GM19463 (cell line): ENCODE data around the gene GEMIN4.
"Not testable (repeated sequence)": the region's sequence is repeated elsewhere in the genome, so short reads cannot be mapped to it uniquely, and the experiment has no call there.

Source experiments
- ATAC-seq: cut with Tn5 transposase; IDR thresholded peaks from one replicate; pipeline ENCODE4 v1.9.1; 2021; ENCODE audit warnings: mild to moderate bottlenecking, moderate library complexity; ENCODE audit not compliant: unreplicated experiment

The GEMIN4 gene

DNA sequence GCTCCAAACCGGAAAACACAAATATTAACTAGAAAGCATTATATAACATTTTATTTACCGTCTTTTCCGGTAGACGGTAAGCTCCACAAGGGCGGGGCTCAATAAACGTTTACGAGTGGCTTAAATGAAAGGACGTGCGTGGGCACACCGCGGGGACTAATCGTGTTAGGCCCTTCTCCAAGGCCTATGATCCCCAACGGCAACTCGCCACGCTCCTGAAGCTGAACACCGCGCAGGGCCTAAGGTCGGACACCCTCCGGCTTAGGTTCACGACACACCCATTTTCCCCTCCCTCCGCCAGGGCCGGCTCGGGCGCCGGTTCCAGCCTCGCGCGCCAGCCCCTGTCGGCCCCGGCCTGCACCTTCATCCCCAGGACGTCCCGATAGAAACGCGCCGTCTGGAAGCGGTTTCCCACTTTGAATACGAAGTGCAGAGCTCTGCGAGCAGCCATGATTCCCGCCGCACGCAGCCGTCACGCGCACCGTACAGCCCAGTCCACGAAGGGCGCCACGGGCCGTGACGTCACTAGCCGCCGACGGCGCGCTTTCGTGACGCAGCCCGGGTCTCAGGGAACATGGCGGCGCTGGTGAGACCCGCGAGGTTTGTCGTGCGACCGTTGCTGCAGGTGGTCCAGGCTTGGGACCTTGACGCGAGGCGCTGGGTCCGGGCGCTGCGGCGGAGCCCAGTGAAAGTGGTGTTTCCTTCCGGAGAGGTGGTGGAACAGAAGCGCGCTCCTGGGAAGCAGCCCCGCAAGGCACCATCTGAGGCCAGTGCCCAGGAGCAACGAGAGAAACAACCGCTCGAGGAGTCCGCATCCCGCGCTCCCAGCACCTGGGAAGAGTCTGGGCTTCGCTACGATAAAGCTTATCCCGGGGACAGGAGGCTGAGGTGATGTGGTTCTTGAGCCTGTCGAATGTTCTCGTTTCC is 30.0 kb upstream of the GEMIN4 start, which contains the start of the genes GLOD4 and MRM3:
Gene GLOD4 (minus strand): TSS at position 476 of the 927 bp plus-strand sequence. CDS start 25 bp downstream, at position 451.
Gene MRM3 (plus strand): TSS at position 549 of the 927 bp plus-strand sequence. CDS start 26 bp downstream, at position 575.
- ATAC-seq = peak; percentile 92

DNA sequence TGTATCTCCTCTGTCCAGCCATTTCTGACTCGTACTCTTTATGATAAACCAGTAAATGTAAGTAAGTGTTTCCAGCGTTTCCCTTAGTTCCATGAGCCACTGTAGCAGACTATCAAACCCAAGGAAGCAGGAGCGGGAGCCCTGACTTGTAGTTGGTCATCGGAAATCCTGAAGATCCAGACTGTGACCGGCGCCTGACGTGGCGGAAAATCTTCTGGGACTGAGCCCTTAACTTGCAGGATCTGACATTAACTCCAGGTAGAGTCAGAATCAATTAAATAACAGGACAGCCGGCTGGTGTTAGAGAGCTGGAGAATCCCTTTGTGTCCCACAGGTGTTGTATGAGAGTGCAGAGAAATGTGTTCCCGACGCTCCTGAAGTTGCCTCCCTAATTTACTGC is 26.0 kb upstream of the GEMIN4 start:
- no peak for ATAC-seq

GRCh38 chr17:774313-774584 is 22.2 kb upstream of the GEMIN4 start:
- ATAC-seq = no peak

GRCh38 chr17:773467-774312 is 21.6 kb upstream of the GEMIN4 start:
- ATAC-seq = no peak

DNA sequence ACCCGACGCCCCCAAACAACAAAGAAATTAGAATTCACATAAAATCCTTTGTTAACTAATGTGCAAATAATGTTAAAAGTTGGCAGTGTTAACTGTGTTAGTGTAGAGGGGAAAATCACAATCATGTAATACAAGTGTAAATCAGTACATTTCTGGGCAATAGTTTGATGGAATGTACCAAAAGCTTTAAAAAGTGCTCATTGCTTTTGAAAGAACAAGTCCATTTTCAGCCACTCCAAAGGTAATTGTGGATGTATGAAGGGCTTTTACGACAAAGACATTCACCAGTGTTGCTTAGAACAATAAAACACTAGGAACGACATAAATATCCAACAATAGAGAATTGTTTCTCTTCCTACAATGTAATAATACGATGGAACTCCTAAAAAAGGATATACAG is 21.0 kb upstream of the GEMIN4 start:
- ATAC-seq = no peak

DNA sequence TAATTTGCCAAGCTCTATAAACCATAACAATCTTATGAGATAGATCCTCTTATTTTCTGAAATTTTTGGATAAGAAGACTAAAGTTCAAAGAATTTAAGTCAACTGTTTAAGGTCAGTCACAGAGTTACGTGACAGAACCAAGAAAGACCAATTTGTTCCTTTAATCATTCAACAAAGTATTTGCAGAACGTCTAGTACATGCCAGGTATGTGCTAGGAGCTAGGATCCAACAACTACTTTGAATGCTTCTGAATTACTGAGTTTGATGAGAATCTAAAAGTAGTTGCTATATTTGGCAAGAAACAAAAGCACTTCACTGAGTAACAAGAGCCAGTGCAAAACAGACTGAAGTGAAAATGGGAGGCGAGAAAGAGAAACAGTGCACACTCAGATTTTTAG is 15.0 kb upstream of the GEMIN4 start:
- ATAC-seq = no peak

DNA sequence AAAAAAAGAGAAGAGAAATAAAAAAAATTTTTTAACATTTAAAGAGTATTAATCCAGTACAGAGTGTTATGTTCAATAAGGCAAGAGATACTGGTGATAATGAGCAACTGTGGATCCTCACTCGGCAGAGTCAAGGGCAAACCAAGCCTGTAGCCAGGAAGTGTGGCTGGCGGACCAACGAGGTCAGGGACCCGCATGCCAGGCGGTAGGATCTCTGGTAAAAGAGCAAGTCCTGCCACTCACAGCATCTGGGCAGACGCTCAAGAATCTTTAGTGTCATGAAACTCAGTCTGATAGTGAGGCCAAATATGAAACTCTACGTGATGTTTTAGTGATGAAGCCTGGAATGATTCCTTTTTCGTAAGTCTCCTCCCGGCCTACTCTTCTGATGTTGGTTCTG is 8.3 kb upstream of the GEMIN4 start:
- no peak for ATAC-seq

DNA sequence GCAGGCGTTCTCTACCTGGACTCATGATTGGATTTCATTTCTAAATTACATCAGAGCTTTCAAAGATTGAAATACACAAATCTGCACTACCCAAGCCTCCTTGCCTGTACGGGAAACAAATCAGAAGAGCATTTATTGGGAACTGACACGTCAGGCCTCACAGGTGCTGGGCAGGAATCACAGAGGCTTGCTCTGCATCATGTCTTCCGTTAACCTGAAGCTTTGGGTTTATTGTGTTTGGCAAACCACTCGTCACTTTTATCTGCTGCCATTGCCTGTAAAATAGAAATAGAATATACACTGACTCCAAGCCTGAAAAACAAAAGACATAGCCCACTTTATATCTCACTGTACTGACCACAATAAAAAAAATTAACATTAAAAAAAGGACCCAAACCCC is 7.9 kb upstream of the GEMIN4 start:
- ATAC-seq = no peak

DNA sequence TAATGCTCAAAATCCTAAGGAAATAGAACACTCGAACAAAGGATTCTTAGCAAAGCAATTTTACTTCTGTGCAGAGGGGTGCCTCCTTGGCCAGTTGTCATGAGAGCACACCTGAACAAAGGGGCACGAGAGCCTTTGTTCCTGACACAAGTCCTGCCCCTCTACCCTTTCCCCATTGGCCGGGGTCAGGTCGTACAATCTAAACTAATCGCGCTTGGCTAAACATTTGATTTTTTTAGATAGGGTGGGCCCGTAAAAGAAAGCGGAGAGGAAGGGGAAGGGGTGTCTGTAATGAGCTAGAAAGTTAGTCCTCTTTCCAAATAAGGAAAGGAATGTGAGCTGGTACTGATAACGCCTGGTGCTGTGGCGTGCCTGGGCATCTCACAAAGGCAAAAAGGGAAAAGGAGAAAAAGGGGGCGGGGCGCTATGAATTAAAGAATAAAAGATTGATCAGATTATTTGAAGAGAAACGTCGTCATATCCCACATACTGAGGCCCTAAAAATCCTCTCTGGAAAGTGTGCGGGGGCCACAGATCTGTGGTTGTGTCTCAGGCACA is 4.0 kb upstream of the GEMIN4 start:
- ATAC-seq = not testable (repeated sequence)

- ATAC-seq = not testable (repeated sequence)
These were observed 3.4 kb upstream of the GEMIN4 start for GRCh38 chr17:755319-755961.

- ATAC-seq = no peak
These were observed 1.4 kb upstream of the GEMIN4 start for GRCh38 chr17:753418-753817.

- ATAC-seq = no peak
These were observed 656 bp upstream of the GEMIN4 start for GRCh38 chr17:752620-753219.

- ATAC-seq = peak; percentile 36
These were observed 629 bp downstream of the GEMIN4 start for GRCh38 chr17:751269-752001.

DNA sequence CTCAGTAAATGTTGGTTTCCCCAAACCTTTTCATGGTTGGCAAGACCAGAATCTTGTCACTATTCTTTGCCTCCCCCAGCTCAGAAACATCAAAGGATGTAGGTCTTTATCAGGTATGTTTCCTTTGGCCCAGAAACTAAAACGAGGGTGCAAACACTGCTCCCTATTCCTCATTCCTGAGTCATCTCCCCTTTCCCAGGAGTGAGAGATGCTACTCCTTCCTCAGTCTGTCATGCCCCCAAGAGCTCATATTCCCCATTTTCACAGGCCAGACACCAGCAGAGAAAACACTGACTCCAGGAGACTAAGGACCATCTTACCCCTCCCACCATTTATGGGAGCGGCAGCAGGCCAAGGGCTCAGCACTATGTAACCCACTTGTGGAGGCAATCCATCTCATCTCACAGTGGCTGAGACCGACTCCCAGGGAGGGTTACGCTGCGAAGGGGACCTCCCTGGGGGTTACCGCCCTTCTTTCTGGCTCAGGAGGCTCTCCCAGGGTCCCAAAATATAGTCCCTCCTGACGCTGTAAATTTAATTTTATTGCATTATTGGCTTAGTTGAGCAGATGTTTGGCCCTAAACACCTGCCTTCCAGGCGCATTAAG is 1.5 kb downstream of the GEMIN4 start:
- no peak for ATAC-seq

GRCh38 chr17:749359-749758 is 2.7 kb downstream of the GEMIN4 start:
- not testable (repeated sequence) for ATAC-seq

- ATAC-seq = not testable (repeated sequence)
These were observed 3.5 kb downstream of the GEMIN4 start for GRCh38 chr17:748604-749003.

- no peak for ATAC-seq
These were observed 5.1 kb downstream of the GEMIN4 start for GRCh38 chr17:746783-747629.

DNA sequence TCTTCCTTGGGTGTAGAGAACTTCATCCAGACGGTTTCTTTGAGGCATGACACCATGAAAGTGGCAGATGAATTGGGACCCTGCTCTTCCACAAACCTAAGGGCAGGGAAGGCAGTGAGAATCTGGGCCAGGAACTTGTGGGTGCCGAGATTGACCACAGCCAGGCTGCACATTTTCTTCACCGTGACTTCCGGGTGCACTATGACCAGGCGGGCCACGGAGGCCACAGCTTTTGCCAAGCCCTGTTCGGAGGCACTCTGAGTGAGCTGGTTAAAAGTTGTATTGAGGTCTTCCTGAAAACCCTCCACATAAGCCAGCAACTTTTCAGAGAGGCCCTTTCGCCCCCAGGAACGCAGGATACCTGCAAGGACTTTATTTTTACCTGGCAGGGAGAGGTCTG is 5.9 kb downstream of the GEMIN4 start:
- no peak for ATAC-seq

GRCh38 chr17:745406-745805 is 6.7 kb downstream of the GEMIN4 start:
- no peak for ATAC-seq
